Endothelial cell of umbilical vein (primary cell): ENCODE results near the gene ATXN2. TPM values are rescaled to one million over a fixed set of nuclear protein-coding genes. Genes with fewer than 3 reads are reported as not detected.

Experiments
- polyA plus RNA-seq, 4 experiments: library from polyadenylated mRNA; depleted of rRNA in 3 of 4; stranded (reverse) in 3 of 4; unstranded in 1 of 4; fragments of >200 nt; gene quantifications; 2 replicates each; pipeline versions ENCODE4 v1.2.1 to v1.2.3, GENCODE V29; 2011 to 2012; ENCODE audit warnings: missing spikeins in 1 of 4
- small RNA-seq: library from RNA; depleted of rRNA; stranded (forward); fragments of <200 nt; gene quantifications from one replicate; pipeline ENCODE3, GENCODE V24; 2012; ENCODE audit warnings: low replicate concordance, low read depth; ENCODE audit not compliant: insufficient read depth, insufficient read length
- total RNA-seq: library from RNA; stranded (reverse); gene quantifications from 2 replicates; pipeline ENCODE4 v1.2.3, GENCODE V29; 2021

ATXN2 gene
- total and polyA plus RNA-seq, 2 donors (not counting 3 experiments of a cell fraction or from before 2014, with no cell fraction given): 58.9 to 86.7 TPM

Small RNA genes within 50 kb of the gene (small RNA-seq; reads per million reads assigned to genes)
- gene RF00066: not detected

Other genes starting within 250 kb of the ATXN2 start
- gene PHETA1, start 230.2 kb downstream of the ATXN2 start, total RNA-seq: 12.9 and 20.0 TPM in 2 replicates
- gene PHETA1, start 230.2 kb downstream of the ATXN2 start, polyA plus RNA-seq: 10.6 and 12.8 TPM in 2 replicates
- gene SH2B3, start 193.4 kb downstream of the ATXN2 start, total RNA-seq: 97.9 and 111 TPM in 2 replicates
- 63.1 and 69.7 TPM in 2 replicates for gene SH2B3, start 193.4 kb downstream of the ATXN2 start, polyA plus RNA-seq
- 16.5 and 18.6 TPM in 2 replicates for gene BRAP, start 86.6 kb upstream of the ATXN2 start, total RNA-seq
- 11.4 and 14.4 TPM in 2 replicates for gene BRAP, start 86.6 kb upstream of the ATXN2 start, polyA plus RNA-seq
- gene ACAD10, start 86.7 kb upstream of the ATXN2 start, total RNA-seq: 14.9 and 16.3 TPM in 2 replicates
- gene ACAD10, start 86.7 kb upstream of the ATXN2 start, polyA plus RNA-seq: 11.6 and 15.2 TPM in 2 replicates
- gene ALDH2, start 167.6 kb upstream of the ATXN2 start, total RNA-seq: 71.4 and 86.5 TPM in 2 replicates
- 58.9 and 69.5 TPM in 2 replicates for gene ALDH2, start 167.6 kb upstream of the ATXN2 start, polyA plus RNA-seq
- 46.4 and 47.1 TPM in 2 replicates for gene MAPKAPK5, start 242.9 kb upstream of the ATXN2 start, total RNA-seq
- gene MAPKAPK5, start 242.9 kb upstream of the ATXN2 start, polyA plus RNA-seq: 19.2 and 22.8 TPM in 2 replicates